ENCODE results near the gene GRB10. TPM values are rescaled to one million over a fixed set of nuclear protein-coding genes. Genes with fewer than 3 reads are reported as not detected.

Gene GRB10
- total RNA-seq, 2 experiments from 2014 or later = 5.9 to 8.4 TPM

- no peak for TF ChIP-seq CTCF (IDR thresholded peaks at IDR 0.05)
- ChIA-PET CTCF (interaction anchor here (1.1 kb wide), 1 partner anchor 18 kb away, joined by 3 read pairs; no protein-coding TSS in a partner anchor), POLR2A (interaction anchor here (1.5 kb wide), 1 partner anchor 46 kb away, joined by 3 read pairs; no protein-coding TSS in a partner anchor)
- ATAC-seq (ENCODE audit: poor library complexity) (no peak), DNase-seq (peak in 3 of 14 experiments; percentile 23 to 36 (median 31))
- no peak overlapping the region for H3K27ac Mint-ChIP-seq
- no peak overlapping the region for H3K4me3 Mint-ChIP-seq
- Histone ChIP-seq H3K36me3 (ENCODE audit: insufficient read depth, low read length) (no peaks in the 10 kb centered on the region), H3K27me3 (ENCODE audit: control insufficient read depth in 1 of 2, insufficient read depth in 2 of 2, low read length in 2 of 2) (no peaks in the 10 kb centered on the region), H3K4me3 (ENCODE audit: low read length) (no peak overlapping the region), H3K27ac (ENCODE audit: low read depth in 1 of 2, low read length in 2 of 2) (no peak overlapping the region), H3K9me3 (ENCODE audit: control insufficient read depth in 1 of 2, insufficient read depth in 1 of 2, low read length in 2 of 2) (peaks cover 0 to 6% of the 10 kb centered on the region in 2 experiments), H3K4me1 (ENCODE audit: insufficient read depth, low read length) (peaks cover 26% of the 10 kb centered on the region)
- peaks cover 14% of the 10 kb centered on the region for H3K4me1 Mint-ChIP-seq (ENCODE audit: low read depth)
- H3K9me3 Mint-ChIP-seq = no peaks in the 10 kb centered on the region
- peaks cover 7% of the 10 kb centered on the region for H3K36me3 Mint-ChIP-seq (ENCODE audit: low read depth)
- H3K27me3 Mint-ChIP-seq = no peaks in the 10 kb centered on the region
- intact Hi-C loops (cut with DNase I, micrococcal nuclease) = loop anchor here (5.0 to 10.0 kb wide), 3 partner anchors 62 to 523 kb away; partner anchors contain the start of gene ZPBP (in 1 of the 2)
Observed at GRCh38 chr7:50614721-50615518, 167.8 kb downstream of the GRB10 start.

GRCh38 chr7:50613473-50613872, 169.2 kb downstream of the GRB10 start:
- H3K4me3 Mint-ChIP-seq = no peak overlapping the region
- Histone ChIP-seq H3K27me3 (ENCODE audit: control insufficient read depth in 1 of 2, insufficient read depth in 2 of 2, low read length in 2 of 2) (no peaks in the 10 kb centered on the region), H3K4me1 (ENCODE audit: insufficient read depth, low read length) (peaks cover 32% of the 10 kb centered on the region), H3K27ac (ENCODE audit: low read depth in 1 of 2, low read length in 2 of 2) (no peak overlapping the region), H3K36me3 (ENCODE audit: insufficient read depth, low read length) (no peaks in the 10 kb centered on the region), H3K9me3 (ENCODE audit: control insufficient read depth in 1 of 2, insufficient read depth in 1 of 2, low read length in 2 of 2) (peaks cover 5 to 11% of the 10 kb centered on the region in 2 experiments), H3K4me3 (ENCODE audit: low read length) (no peak overlapping the region)
- H3K36me3 Mint-ChIP-seq (ENCODE audit: low read depth) = peaks cover 13% of the 10 kb centered on the region
- H3K9me3 Mint-ChIP-seq = no peaks in the 10 kb centered on the region
- POLR2A ChIA-PET = no interaction called here
- H3K27me3 Mint-ChIP-seq = no peaks in the 10 kb centered on the region
- no peak for TF ChIP-seq CTCF (IDR thresholded peaks at IDR 0.05)
- no peak for DNase-seq
- ATAC-seq (ENCODE audit: poor library complexity) = no peak
- no peak overlapping the region for H3K27ac Mint-ChIP-seq
- intact Hi-C loops (cut with DNase I, micrococcal nuclease) = loop anchor here (5.0 to 10.0 kb wide), 2 partner anchors 451 to 521 kb away; partner anchors contain the start of gene ZPBP (in 1 of the 2)
- H3K4me1 Mint-ChIP-seq (ENCODE audit: low read depth) = peaks cover 22% of the 10 kb centered on the region
- CTCF ChIA-PET = no interaction called here

GRCh38 chr7:50612704-50613103, 170.0 kb downstream of the GRB10 start:
- no peak for ATAC-seq (ENCODE audit: poor library complexity)
- no peaks in the 10 kb centered on the region for H3K36me3 ChIP-seq (ENCODE audit: insufficient read depth, low read length)
- no peak for DNase-seq
- no peak overlapping the region for H3K4me3 ChIP-seq (ENCODE audit: low read length)
- intact Hi-C loops (cut with DNase I, micrococcal nuclease) = loop anchor here (5.0 to 10.0 kb wide), 2 partner anchors 452 to 520 kb away; partner anchors contain the start of gene ZPBP (in 1 of the 2)
- Mint-ChIP-seq H3K36me3 (ENCODE audit: low read depth) (peaks cover 21% of the 10 kb centered on the region), H3K27me3 (no peaks in the 10 kb centered on the region), H3K27ac (no peak overlapping the region), H3K4me1 (ENCODE audit: low read depth) (peaks cover 30% of the 10 kb centered on the region), H3K9me3 (peaks cover 5% of the 10 kb centered on the region), H3K4me3 (no peak overlapping the region)
- POLR2A ChIA-PET = no interaction called here
- H3K4me1 ChIP-seq (ENCODE audit: insufficient read depth, low read length) = peaks cover 38% of the 10 kb centered on the region
- TF ChIP-seq CTCF (IDR thresholded peaks at IDR 0.05) = no peak
- peaks cover 5 to 12% of the 10 kb centered on the region in 2 experiments for H3K9me3 ChIP-seq (ENCODE audit: control insufficient read depth in 1 of 2, insufficient read depth in 1 of 2, low read length in 2 of 2)
- CTCF ChIA-PET = no interaction called here
- no peaks in the 10 kb centered on the region for H3K27me3 ChIP-seq (ENCODE audit: control insufficient read depth in 1 of 2, insufficient read depth in 2 of 2, low read length in 2 of 2)
- H3K27ac ChIP-seq (ENCODE audit: low read depth in 1 of 2, low read length in 2 of 2) = no peak overlapping the region
